GM12872 (cell line): ENCODE measurements around the gene RNF26.

Experiments
- TF ChIP-seq, protein P1 (sequence below): IDR thresholded peaks from 3 replicates; pipeline ENCODE4 v1.5.1; 2011; ENCODE audit warnings: low read depth, mild to moderate bottlenecking, low read length, moderate library complexity; ENCODE audit not compliant: insufficient read depth

The RNF26 gene

DNA sequence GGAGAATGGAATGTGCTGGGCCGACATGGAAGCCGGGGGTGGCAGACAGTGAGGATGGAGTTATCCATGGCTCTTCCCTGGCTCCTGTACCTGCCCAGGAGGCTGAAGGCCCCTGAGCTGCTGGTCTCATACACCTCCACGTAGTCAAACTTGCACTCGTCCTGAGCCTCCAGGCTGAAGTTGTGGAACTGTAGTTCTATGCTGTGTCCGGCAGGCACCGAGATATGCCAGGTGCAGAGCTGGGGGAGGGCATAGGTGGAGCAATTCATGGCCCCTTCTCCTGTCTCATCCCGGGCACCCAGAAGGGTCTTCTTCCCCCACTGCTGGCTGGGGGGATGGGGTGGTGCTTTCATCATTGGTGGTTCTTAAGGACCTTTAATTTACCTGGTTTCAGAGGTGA lies 9.4 kb downstream of the RNF26 start:
- TF ChIP-seq, protein P1, sequence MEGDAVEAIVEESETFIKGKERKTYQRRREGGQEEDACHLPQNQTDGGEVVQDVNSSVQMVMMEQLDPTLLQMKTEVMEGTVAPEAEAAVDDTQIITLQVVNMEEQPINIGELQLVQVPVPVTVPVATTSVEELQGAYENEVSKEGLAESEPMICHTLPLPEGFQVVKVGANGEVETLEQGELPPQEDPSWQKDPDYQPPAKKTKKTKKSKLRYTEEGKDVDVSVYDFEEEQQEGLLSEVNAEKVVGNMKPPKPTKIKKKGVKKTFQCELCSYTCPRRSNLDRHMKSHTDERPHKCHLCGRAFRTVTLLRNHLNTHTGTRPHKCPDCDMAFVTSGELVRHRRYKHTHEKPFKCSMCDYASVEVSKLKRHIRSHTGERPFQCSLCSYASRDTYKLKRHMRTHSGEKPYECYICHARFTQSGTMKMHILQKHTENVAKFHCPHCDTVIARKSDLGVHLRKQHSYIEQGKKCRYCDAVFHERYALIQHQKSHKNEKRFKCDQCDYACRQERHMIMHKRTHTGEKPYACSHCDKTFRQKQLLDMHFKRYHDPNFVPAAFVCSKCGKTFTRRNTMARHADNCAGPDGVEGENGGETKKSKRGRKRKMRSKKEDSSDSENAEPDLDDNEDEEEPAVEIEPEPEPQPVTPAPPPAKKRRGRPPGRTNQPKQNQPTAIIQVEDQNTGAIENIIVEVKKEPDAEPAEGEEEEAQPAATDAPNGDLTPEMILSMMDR: no peak

DNA sequence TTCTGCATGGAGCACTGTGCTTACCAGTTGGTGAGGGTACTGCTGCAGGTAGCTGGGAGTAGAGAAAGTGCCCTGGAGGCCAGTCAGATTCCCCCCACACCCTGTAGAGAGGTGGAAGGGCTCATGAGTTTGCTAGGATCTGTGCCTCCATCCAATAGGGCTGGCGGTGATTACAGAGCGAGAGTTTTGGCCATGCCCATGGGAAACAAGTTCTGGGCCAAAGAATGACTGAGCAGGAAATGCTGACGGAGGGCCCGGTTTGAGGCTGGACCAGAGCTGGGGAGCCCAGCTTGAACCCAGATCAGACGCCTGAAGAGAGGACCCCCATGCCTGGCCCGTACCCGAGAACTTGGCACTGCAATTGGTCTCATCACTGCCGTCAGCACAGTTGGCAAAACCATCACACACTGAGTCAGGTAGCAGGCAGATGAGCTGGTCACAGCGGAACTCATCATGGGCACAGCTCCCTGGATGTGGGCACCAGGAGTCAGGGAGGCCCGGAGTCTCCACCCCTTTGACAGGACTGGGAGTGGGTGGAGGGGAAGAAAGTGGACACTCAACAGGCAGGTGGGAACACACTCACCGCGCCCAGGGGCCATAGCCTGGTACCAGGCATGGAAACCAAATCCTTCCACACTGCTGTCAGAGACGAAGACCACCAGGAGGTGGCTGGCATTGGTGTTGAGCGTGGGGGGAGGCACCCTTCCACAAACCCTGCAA lies 10.1 kb downstream of the RNF26 start:
- TF ChIP-seq, protein P1: no peak

DNA sequence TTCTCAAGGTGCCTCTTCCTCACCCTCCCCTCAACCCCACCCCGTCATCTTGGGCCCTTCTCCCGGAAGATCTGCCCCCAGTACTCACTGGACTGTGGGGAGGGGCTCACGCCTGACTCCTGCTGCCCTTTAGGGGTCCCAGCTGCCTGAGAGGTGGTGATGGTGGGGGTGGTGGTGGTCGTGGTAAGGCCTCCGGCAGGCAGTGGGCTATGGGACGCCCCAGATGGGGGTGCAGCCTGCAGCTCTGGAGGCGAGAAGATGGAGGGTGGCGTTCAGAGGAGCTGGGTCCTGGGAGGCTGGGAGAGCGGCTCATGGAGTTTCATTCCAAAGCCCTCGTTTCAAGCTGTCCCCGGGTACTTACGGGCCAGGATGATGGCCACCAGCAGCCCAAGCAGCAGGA lies 11.4 kb downstream of the RNF26 start:
- TF ChIP-seq, protein P1: no peak

DNA sequence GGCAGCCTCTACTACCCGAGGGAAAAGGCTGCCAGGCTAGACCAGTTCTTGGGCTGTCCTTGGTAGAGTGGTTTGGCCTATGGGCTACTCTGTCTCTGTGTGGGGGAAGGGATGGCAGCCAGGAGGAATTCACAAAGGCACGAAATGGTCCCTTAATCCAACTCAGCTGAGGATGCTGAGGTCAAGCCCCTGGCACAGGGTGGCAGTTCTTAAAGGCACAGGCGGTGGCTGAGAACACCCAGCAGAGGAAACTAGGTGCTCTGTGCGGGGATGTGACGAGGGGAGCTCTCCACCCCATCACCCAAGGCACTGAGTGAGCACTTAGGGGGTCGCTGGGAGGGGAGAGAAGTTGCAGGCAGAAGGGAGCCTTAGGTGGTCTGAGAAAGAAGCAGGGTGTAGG lies 12.3 kb downstream of the RNF26 start, which contains the start of gene MFRP:
Gene MFRP (minus strand): TSS at position 101 of the 400 bp plus-strand sequence. CDS start 192 bp downstream, outside the sequence.
- TF ChIP-seq, protein P1: no peak

DNA sequence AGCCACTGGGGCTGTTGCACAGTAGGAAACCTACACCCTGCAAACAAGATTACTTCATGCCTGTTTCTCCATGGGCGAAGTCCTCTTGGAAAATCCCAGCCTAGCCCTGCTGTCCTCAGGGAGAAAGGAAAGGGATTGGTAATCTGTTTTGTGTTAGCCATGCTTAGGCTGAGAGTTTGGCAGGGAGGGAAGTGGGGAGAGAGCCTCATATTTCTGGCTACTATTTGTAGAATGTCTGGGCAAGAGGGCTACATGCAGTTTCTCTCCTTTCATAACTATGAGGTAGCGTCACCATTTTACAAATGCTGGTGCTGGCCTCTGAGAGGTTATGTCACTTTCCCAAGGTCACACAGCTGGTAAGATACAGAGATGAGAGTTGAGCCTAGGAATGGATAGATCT lies 12.9 kb downstream of the RNF26 start:
- TF ChIP-seq, protein P1: no peak

DNA sequence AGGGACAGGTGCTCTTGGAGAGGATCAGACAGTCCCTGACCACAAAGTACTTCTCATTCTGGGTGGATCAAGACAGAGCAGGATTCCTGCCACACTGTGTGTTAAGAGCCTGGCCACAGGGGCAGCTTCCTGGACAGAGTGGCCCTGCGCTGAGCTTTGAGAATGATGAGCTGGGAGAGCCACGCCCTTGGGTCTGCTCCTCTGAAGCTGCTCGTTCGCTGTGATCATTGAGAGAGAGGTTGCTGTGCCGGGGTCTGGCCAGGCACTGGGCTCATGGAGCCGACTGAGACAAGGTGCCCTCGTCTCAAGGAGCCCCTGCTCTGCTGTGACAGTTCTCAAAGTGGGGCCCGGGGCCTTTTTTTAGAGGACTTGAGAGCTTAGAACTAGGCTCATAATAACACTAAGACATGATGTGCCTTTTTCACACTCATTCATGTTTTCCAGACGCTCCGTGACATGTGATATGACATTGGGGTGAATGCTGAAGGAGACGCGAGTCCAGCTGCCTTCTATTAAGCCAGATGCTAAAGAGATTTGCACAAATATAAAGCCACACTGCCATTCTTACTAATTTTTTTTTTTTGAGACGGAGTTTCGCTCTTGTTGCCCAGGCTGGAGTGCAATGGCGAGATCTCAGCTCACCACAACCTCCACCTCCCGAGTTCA lies 13.7 kb downstream of the RNF26 start:
- TF ChIP-seq, protein P1: no peak

DNA sequence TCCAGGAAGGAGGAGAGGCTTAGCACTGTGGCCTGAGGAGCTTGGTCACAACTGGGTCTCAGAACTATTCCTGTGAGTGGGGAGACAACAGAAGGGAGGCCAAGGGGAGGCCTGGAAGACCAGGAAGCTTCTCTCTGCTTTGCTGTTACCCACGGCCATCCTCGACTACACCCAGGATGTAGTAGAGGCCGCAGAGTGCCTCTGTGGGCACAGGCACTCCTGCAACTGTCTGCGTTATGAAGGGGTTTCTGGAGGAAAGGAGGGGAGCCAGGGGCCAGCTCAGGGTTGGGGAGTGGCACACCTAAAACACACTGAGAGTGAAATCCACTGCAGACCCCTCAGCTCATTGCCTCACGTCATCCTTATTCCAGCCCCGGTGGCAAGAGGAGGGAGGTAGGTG lies 16.0 kb downstream of the RNF26 start:
- TF ChIP-seq, protein P1: no peak
